Right cardiac atrium (tissue), 5 donors: Measurements from ENCODE around the gene TBXAS1. TPM values are rescaled to one million over a fixed set of nuclear protein-coding genes. Genes with fewer than 3 reads are reported as not detected.
A peak's percentile ranks its signal among the peaks of the same experiment; 100 is the strongest.
"Not testable (repeated sequence)": the region's sequence is repeated elsewhere in the genome, so short reads cannot be mapped to it uniquely, and the experiment has no call there.

Experiments
- ATAC-seq, 2 donors: fragments of 200-7000 bp; cut with Tn5 transposase; one replicate each; pipeline versions ENCODE4 v1.8.0 to v1.9.1; 2020; ENCODE audit warnings: moderate library complexity in 2 of 2, mild to moderate bottlenecking in 1 of 2
- DNase-seq, 3 donors: peaks; one replicate each; pipeline ENCODE4 v3.0.0-alpha.2; 2020
- H3K27ac ChIP-seq: one replicate; pipeline ENCODE4 v1.5.1; 2013; ENCODE audit warnings: mild to moderate bottlenecking, low read length, control low read depth, moderate library complexity
- H3K27me3 ChIP-seq: one replicate; pipeline ENCODE4 v1.6.1; 2013; ENCODE audit not compliant: control insufficient read depth, insufficient read depth
- H3K4me1 ChIP-seq: one replicate; pipeline ENCODE4 v1.6.1; 2013; ENCODE audit warnings: low read length; ENCODE audit not compliant: control insufficient read depth, insufficient read depth
- H3K4me3 ChIP-seq: one replicate; pipeline ENCODE4 v1.5.1; 2013; ENCODE audit warnings: low read length, control low read depth
- H3K9me3 ChIP-seq: one replicate; pipeline ENCODE4 v1.6.1; 2013; ENCODE audit warnings: low read length; ENCODE audit not compliant: control insufficient read depth
- WGBS: extraction: QIAGEN DNeasy Blood & Tissue Kit; methylation state at CpG from one replicate; pipeline ENCODE4 v1.1.7; 2013; 5-methylcytosine and 5-hydroxymethylcytosine counted together
- intact Hi-C, 4 donors: fragments of 100-400 bp; cut with DNase I; formaldehyde crosslinking; loops; one replicate each; pipeline versions ENCODE4 v1.11.0 to v1.14.0; 2022 to 2023
- polyA plus RNA-seq: library from polyadenylated mRNA; stranded (reverse); fragments of 200-250 nt; gene quantifications from one replicate; pipeline ENCODE4 v1.2.3, GENCODE V29; 2013
- total RNA-seq, 4 donors: library from RNA; stranded (reverse); fragmentation: NEBNext Ultra II Directional; extraction: Animal tissue kit (Norgen Biotek cat#: 25700); gene quantifications; one replicate each; pipeline ENCODE4 v1.2.1, GENCODE V29; 2021
- donor health status: healthy with polysubstance abuse.
- donor health status: DM: no; HTN: yes; CAD: no.
- donor health status: DM: no; HTN: no; CAD: no.
- donor health status: DM: no; HTN: yes; CAD: no; lungs with severe emphysema.
- donor health status: DM: yes; HTN: yes; CAD: no.

Gene TBXAS1
- total and polyA plus RNA-seq, 5 donors = 3.1 to 9.1 (median 6.8) TPM

GRCh38 chr7:139914306-139915267, 85.5 kb downstream of the TBXAS1 start:
- 73% methylated on average over 6 of the region's 6 CpGs for WGBS
- no peak for DNase-seq
- Histone ChIP-seq H3K4me1 (peaks cover 19% of the 10 kb centered on the region), H3K4me3 (no peak overlapping the region), H3K27ac (no peak overlapping the region), H3K9me3 (no peaks in the 10 kb centered on the region), H3K27me3 (no peaks in the 10 kb centered on the region)
- no peak for ATAC-seq
- intact Hi-C loops = loop anchor here in 1 of 4 donors (10.0 kb wide), 1 partner anchor 140 kb away; the partner anchor contains the start of gene HIPK2

GRCh38 chr7:139915268-139915863, 86.3 kb downstream of the TBXAS1 start:
- DNase-seq = no peak
- intact Hi-C loops = loop anchor here in 1 of 4 donors (10.0 kb wide), 1 partner anchor 141 kb away; the partner anchor contains the start of gene HIPK2
- no peak for ATAC-seq
- H3K4me3 ChIP-seq = no peak overlapping the region
- 71% methylated on average over 10 of the region's 10 CpGs for WGBS
- H3K9me3 ChIP-seq = no peaks in the 10 kb centered on the region
- H3K27ac ChIP-seq = peak overlapping the region; percentile 52
- peaks cover 14% of the 10 kb centered on the region for H3K4me1 ChIP-seq
- no peaks in the 10 kb centered on the region for H3K27me3 ChIP-seq

- Histone ChIP-seq H3K4me3 (no peak overlapping the region), H3K27ac (peak overlapping the region; percentile 52), H3K27me3 (no peaks in the 10 kb centered on the region), H3K4me1 (peaks cover 14% of the 10 kb centered on the region), H3K9me3 (no peaks in the 10 kb centered on the region)
- DNase-seq (peak in 1 of 3 donors; percentile 46), ATAC-seq (peak; percentile 81 to 83)
- intact Hi-C loops = loop anchor here in 1 of 4 donors (10.0 kb wide), 1 partner anchor 141 kb away; the partner anchor contains the start of gene HIPK2
- WGBS = 60% methylated on average over 10 of the region's 10 CpGs
Measured at GRCh38 chr7:139915864-139916716, 87.0 kb downstream of the TBXAS1 start.

GRCh38 chr7:139916717-139917395, 87.8 kb downstream of the TBXAS1 start:
- 84% methylated on average over 10 of the region's 10 CpGs for WGBS
- H3K9me3 ChIP-seq = no peaks in the 10 kb centered on the region
- H3K27ac ChIP-seq = peak overlapping the region; percentile 48
- no peak overlapping the region for H3K4me3 ChIP-seq
- H3K27me3 ChIP-seq = no peaks in the 10 kb centered on the region
- peaks cover 14% of the 10 kb centered on the region for H3K4me1 ChIP-seq
- DNase-seq = no peak
- intact Hi-C loops = loop anchor here in 1 of 4 donors (10.0 kb wide), 1 partner anchor 142 kb away; the partner anchor contains the start of gene HIPK2
- no peak for ATAC-seq

- Histone ChIP-seq H3K9me3 (no peaks in the 10 kb centered on the region), H3K4me3 (no peak overlapping the region), H3K27me3 (no peaks in the 10 kb centered on the region), H3K27ac (no peak overlapping the region), H3K4me1 (peaks cover 14% of the 10 kb centered on the region)
- DNase-seq (no peak), ATAC-seq (no peak)
- intact Hi-C loops = loop anchor here in 1 of 4 donors (10.0 kb wide), 1 partner anchor 143 kb away; the partner anchor contains the start of gene HIPK2
- WGBS = 85% methylated on average over 2 of the region's 2 CpGs
Measured at GRCh38 chr7:139917851-139918250, 88.8 kb downstream of the TBXAS1 start.

GRCh38 chr7:139918480-139918879, 89.4 kb downstream of the TBXAS1 start:
- Histone ChIP-seq H3K9me3 (no peaks in the 10 kb centered on the region), H3K4me3 (no peak overlapping the region), H3K4me1 (peaks cover 14% of the 10 kb centered on the region), H3K27me3 (no peaks in the 10 kb centered on the region), H3K27ac (peak overlapping the region; percentile 70)
- peak; percentile 54 to 80 (median 75) for DNase-seq
- intact Hi-C loops = loop anchor here in 1 of 4 donors (10.0 kb wide), 1 partner anchor 144 kb away; the partner anchor contains the start of gene HIPK2
- WGBS = 19% methylated on average over 6 of the region's 6 CpGs
- peak; percentile 71 to 86 for ATAC-seq

- H3K27me3 ChIP-seq = no peaks in the 10 kb centered on the region
- no peaks in the 10 kb centered on the region for H3K9me3 ChIP-seq
- ATAC-seq (no peak), DNase-seq (no peak)
- intact Hi-C loops = no loop called here
- WGBS = 90% methylated on average over 7 of the region's 7 CpGs
- H3K4me1 ChIP-seq = peaks cover 7% of the 10 kb centered on the region
- H3K27ac ChIP-seq = no peak overlapping the region
- H3K4me3 ChIP-seq = no peak overlapping the region
Measured at GRCh38 chr7:139923090-139923489, 94.0 kb downstream of the TBXAS1 start.

- H3K9me3 ChIP-seq = no peaks in the 10 kb centered on the region
- WGBS = 87% methylated on average over 3 of the region's 3 CpGs
- no peaks in the 10 kb centered on the region for H3K4me1 ChIP-seq
- H3K4me3 ChIP-seq = no peak overlapping the region
- DNase-seq (no peak), ATAC-seq (no peak)
- intact Hi-C loops = no loop called here
- no peaks in the 10 kb centered on the region for H3K27me3 ChIP-seq
- no peak overlapping the region for H3K27ac ChIP-seq
Measured at GRCh38 chr7:139924461-139924860, 95.4 kb downstream of the TBXAS1 start.

- WGBS = 92% methylated on average over 8 of the region's 8 CpGs
Measured at GRCh38 chr7:139929221-139929620, 100.2 kb downstream of the TBXAS1 start.

More at GRCh38 chr7:139929221-139929620, 100.2 kb downstream of the TBXAS1 start:
- H3K9me3 ChIP-seq, ATAC-seq, H3K4me3 ChIP-seq, DNase-seq, H3K27ac ChIP-seq, H3K4me1 ChIP-seq, H3K27me3 ChIP-seq, intact Hi-C loops: not testable (repeated sequence)
